SKM-1 (cell line): ENCODE data around the gene TUBB2A.
A peak's percentile ranks its signal among the peaks of the same experiment; 100 is the strongest.
"Not testable (repeated sequence)": the region's sequence is repeated elsewhere in the genome, so short reads cannot be mapped to it uniquely, and the experiment has no call there.

Experiments
- DNase-seq: peaks from one replicate; lab custom pipeline; 2025; ENCODE audit not compliant: unreplicated experiment; lab: John Stamatoyannopoulos, UW

The TUBB2A gene

DNA sequence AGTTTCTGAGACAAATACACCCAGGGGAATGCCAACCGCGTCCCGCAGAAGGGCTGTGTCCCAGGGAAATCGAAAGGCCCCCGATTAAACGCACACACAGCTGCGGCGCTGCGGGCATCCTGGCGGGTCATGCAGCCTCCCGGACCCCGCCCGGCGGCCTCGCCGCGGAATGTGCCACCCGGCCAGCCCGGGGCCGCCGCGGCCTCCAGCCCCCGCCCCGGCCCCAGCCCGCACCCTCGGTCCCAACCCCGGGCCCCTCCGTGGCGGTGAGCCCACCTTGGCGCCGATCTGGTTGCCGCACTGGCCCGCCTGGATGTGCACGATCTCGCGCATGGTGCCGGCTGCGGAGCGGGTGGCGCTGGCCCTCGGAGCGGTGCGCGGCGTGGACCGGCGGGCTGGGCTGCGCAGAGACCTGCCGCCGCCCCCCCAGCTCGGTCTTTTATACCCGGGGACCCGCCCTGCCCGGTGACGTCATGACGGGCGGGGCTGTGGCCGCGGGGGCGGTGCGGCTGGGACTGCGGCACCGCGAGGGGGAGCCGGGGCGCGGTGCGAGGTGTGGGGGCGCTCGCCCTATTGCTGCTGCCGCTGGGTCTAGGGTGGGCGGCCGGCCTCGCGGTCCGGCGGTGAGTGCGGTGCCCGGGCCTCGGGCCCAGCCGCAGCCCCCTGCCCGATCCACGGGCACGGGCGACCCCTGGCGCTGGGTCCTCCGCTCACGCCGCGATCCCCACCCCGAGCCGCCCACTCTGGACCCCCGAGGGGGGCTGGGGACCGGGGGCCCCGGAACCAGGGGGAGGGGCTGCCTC, at the start of gene TUBB2A:
Gene TUBB2A, minus strand, starts transcription at position 414 of the 803 bp plus-strand sequence. Its CDS starts 81 bp downstream, at position 333.
- DNase-seq: peak; percentile 39

DNA sequence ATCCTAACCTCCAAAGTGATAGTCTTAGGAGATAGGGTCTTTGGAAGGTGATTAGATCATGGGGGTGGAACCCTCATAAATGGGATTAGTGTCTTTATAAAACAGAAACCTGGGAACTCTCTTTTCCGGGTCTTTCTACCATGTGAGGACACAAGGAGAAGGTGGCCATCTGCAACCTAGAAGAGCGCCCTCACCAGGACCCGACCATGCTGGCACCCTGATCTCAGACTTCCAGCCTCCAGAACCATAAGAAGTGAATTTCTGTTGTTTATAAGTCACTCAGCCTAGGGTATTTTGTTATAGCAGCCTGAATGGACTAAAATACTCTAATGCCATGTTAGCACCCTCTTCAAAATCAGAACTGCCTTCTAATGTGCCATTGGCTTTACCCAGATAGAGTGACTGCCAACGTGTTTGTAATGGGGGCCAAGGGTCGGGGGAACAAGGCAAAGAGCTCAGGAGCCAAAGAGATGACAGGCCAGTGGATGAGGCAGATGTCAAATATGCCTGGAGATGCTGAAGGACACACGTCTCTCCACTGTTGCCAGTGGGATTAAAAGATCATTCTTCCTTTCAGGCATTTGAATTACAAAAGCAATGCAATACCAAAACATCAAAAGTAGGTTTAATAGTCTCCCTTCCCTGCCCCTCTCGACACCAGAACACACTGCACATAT, 49.1 kb upstream of the TUBB2A start:
- no peak for DNase-seq

DNA sequence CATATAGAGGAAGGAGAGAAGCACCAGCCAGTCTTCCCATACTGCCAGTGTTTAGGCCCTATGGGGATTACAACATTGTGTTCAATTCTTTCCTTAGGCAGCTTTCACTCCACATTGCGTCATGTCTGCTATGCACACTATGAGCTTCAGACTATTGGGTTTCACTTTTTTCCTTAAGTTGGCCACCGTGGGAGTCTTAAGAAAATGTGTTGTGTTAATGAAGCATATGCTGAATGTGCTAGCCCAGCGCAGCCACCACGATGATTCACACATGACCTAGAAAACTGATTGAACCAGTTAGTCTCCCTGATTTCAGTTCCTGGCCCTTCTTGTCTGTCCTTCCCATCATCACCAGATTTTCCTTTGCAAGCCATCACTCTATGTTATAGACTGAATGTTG, 48.6 kb upstream of the TUBB2A start:
- no peak for DNase-seq

DNA sequence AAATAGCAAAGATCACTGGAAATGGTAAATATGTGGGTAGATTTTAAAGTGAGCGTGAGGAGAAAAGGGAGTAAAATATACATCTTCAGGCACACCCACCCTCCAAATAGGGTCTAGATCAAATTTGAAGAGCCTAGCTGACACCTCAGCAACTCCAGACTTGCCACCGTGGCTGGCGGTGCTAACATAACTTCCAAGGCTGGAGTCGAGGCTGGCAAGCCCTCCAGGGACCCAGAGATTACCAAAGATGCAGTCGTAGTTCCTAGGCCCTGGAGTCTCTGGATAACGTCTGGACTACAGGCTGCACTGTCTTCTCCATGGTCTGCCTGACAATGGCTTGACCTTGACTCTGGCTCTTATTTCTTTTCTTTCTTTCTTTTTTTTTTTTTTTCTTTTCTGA, 47.6 kb upstream of the TUBB2A start:
- no peak for DNase-seq

DNA sequence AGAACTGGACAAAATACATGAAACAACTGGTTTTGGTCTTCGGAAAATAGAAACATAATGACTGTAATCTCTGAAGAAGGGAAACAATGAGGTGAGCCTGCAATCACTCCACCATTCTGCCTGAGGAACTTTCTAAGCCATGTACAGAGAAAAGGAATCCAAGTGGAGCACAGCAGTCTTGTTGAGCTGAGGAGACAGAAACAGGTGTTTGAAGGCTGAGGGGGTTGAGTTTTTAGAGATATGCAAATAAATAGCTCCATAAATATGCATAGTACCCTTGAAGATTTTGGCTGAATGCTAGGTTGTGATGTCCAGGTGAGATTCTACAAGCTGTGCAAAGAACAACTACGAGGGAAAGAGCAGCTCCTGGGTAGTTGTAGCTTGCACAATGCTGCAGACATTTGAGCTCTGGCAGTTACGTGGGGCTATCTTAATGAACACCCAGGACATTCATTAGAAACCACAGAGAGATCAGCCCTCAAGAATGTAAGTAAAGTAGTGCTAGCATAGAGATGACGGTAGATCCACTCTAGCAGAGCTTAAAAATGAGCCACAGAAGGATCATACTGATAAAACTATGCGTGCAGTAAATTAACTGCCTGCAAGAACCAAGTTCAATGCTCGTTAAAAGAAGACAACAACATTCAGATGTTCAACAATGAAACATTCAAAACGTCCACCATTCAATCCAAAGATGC, 45.8 kb upstream of the TUBB2A start:
- DNase-seq: no peak

DNA sequence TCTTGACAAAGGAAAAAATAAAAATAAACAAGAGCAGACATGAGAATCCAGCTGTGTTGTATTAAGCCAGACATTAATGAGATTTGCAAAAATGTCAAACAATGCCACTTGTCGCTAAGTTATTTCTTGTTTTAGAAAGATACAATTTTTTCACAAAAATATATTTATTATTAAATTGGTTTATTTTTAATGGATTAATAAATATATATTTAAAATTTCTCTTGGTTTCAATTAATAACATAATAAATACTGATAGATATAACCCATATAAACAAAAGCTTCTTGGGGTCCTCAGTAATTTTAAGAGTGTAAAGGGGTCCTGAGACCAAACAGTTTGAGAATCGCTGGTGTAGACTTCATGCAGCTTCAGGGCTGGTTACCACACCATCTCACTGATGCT, 44.0 kb upstream of the TUBB2A start:
- DNase-seq: no peak

DNA sequence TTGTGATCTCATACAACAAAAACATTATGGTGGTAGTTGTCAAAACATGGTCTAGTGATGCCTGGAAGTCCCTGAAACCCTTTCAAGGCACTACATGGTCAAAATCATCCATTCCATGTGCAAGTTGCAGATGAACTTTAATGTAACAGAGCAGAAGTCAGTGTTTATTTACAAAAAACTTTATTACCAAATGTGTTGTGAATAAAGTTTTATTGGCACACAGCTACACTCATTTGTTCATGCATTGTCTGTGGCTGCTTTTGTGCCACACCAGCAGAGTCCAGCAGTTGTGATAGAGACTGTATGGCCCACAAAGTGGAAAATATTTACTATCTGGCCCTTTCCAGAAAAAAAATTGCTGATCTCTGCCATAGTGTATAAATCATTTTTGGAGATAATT, 43.3 kb upstream of the TUBB2A start:
- no peak for DNase-seq

DNA sequence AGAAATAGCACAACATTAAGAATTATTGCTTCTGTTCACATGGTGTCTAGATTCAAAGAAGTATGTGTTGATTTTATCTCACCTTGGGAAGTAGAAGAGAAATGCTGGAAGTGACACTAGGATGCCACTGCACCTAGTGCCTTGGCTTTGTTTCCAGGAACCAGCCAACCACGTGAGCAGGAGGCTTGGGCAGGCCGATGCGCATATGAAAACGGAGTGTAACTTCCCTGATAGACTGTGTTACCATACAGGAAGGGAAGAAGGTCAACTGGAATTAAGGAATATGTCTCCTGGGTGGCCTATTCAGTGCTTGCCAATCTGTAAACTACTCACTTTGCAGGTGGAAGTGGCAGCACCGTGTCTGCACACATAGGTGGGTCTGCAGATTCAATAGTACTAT, 42.0 kb upstream of the TUBB2A start:
- no peak for DNase-seq

DNA sequence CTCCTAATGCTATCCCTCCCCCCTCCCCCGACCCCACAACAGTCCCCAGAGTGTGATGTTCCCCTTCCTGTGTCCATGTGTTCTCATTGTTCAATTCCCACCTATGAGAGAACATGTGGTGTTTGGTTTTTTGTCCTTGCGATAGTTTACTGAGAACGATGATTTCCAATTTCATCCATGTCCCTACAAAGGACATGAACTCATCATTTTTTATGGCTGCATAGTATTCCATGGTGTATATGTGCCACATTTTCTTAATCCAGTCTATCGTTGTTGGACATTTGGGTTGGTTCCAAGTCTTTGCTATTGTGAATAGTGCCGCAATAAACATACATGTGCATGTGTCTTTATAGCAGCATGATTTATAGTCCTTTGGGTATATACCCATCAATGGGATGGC, 40.4 kb upstream of the TUBB2A start:
- DNase-seq: not testable (repeated sequence)

DNA sequence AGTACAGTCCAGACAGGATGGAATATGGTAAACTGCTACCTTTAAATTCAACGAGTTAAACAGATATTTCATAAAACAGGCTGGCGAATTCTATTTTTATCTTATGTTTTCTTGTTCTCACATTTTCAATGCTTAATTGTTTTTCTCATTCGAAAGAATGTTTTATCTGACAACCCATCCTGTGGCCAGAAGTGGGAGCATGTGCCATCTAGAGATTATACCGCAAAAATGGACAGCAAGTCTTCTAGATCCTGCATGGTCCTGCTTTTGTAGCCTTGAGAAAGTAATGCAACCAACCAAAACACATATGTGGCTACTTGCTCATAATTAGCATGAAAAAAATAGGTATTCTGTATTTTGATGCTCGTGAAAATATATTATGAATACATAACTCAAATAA, 39.4 kb upstream of the TUBB2A start:
- no peak for DNase-seq

DNA sequence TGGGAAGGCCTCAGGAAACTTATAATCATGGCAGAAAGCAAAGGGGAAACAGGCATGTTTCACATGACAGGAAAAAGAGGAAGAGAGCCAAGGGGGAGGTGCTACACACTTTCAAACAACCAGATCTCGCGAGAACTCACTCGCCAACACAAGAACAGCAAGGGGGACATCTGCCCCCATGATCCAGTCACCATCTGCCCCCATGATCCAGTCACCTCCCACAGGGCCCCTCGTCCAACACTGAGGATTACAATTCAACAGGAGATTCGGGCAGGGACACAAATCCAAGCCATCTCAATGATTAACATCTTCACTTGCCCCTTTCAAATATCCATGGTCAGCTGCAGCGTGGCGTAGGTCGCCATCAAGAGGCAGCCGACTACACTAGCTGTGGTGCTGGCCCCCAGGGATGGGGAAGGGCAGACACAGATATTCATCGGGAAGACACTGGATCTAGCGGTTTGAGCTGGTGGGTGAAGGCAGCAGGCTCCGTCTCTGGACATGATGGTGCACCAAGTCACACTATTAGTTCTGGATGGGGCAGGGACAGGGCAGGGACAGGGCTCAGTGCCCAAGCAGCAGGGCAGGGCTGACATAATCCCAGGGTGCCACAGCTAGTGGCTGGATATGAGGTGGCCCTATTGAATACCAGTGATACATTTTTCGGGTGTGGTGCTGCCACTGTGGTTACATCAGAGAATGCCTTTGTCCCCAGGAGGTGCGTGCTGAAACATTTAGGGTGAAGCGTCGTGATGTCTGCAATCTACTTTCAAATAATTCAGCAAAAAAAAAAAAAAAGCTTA, 38.6 kb upstream of the TUBB2A start:
- DNase-seq: no peak

DNA sequence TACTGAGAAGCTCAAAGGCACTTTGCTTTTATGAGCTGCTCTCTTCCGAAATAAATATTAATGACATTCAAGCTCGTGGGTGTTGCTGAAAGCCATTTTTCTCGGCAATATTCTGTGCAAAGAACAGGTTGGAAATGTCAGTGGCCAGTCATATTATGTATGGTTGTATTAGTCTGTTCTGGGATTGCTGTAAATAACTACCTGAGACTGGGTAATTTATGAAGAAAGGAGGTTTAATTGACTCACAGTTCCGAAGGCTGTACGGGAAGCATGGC, 38.0 kb upstream of the TUBB2A start:
- DNase-seq: no peak

DNA sequence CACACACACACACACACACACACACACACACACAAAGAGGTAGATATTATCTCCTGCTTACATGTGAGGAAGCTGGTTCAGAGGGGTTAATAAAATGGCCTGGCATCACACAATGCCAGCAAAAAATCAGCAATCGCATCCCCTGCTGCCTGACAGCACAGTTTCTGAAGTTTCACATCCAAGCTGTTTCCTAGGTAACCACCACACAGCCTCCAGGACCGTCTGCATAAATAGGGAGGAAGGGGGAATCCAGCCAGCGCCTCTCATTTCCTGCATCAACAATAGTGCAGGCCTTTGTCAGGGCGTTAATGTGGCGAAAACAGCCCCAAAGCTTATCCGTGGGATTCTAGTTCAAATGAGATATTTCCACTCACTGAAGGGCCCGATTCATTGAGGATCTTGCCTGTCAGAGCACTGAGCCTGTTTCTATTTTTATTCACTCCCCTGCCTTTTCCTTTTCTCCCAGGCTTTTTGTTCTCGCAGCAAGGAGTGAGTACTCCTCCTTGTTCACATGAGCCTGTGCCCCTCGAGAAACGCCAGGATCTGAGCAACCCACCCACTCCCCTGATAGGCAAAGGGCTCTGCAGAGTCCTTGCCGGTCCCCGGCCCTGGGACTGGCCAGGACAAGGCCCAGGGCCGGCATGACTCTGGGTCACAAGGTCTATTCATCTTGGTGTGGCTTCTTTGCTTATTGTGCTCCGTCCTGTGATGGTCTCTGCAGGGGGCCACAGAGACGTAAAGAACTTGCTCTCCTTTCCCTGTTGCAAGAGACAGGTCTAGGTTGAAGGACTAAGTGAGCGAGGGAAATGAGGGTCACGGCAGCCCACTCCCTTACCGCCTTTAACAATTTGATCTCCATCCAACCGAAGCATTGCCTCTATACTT, 37.4 kb upstream of the TUBB2A start:
- DNase-seq: no peak

DNA sequence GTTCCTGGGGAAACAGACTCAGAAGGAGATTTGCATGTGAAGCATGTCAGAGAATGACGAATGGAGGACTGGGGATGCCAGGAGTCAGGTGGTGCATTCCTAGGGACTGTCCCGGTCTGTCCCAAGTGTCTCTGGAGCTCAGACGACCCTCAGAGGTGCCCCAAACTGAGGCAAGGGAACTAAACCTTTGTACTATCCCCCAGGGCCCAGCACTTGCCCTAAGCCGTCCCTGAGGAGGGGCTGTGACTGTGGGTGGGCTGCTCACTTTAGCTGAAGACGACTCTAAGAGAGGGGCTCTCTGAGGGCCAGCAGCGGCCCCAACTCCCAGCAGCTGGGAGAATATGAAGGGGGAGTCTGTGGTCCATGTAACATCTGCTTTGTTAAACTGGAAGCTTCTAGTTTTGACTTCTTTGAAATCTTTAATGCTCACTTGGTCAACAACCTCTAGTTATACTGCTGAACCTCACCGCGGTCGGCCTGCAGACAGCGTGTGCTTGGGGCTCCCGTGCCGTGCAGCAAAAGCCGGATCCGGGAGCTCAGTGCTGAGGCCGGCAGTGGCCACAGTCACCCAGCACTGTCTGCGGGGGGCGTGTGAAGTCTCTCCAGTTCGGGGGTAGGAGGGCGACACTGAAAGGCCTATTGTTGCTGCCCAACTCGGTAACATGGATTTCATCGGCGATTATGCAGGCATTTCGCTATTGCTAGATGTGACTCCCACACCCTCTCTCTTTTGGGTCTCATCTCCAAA, 35.9 kb upstream of the TUBB2A start:
- no peak for DNase-seq

DNA sequence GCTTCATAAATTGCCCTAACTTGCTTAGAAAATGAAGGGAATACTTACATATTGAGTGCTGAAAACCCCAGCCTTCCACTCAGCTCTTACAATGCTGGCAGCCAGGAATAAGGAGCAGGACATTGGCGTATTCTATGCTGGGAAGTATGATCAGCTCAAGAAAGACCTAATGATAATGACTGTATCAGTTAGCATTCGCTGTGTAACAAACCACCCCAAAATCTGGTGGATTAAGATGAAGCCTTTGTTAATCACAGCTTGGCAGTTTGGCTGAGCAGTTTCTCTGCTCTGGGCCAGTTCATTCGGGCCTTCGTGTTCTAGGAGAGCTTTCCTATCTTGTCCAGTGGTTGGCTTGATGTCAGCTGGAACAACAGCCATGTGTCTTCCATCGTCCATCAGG, 33.4 kb upstream of the TUBB2A start:
- DNase-seq: no peak

DNA sequence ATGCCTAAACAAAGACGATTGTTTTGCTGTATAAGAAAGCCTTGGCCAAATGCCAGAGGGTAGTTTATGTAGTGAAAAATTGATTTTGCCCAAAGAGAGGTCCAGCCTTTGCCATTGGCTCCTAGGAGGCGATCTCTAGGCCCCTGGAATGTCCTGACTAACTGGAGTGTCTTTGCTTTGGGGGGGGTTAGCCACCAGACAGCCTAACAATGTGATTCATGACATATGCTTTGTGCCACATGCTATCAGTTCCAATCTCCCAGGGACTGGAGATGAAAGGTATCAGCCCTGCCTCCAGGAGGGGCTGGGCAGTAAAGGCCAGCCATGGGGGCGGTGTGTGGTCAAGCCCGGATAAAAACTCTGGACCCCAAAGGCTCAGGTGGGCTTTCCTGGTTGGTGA, 32.7 kb upstream of the TUBB2A start:
- no peak for DNase-seq

DNA sequence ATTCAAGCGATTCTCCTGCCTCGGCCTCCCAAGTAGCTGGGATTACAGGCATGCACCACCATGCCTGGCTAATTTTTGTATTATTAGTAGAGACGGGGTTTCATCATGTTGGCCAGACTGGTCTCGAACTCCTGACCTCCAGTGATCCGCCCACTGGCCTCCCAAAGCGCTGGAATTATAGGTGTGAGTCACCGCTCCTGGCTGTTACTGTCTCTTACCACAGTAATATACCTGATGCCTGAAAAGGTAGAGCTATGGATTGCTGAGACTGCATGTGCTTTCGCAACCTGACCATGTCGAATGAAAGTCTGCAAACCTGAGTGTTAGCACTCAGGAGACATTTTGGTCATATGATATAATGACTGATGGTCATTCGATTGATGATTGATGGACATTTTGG, 31.8 kb upstream of the TUBB2A start:
- not testable (repeated sequence) for DNase-seq

DNA sequence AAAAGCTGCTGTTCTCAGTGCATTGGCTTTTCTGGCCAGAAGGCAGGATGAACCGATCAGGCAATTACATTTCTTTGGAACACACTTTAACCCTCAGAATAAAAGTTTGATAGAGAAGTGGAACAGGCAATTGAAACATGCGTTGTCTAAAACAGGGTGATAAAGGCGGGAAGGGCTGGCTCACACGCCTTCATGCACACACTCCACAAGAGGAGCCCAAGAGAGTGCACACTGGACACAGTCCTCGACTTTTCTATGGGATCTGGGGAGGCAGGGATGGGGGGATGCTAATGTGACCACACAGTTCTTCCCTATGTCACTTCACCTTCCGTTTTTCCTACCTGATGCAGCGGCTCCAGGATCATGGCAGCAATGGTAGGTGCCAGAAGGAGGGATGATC, 30.9 kb upstream of the TUBB2A start:
- no peak for DNase-seq

DNA sequence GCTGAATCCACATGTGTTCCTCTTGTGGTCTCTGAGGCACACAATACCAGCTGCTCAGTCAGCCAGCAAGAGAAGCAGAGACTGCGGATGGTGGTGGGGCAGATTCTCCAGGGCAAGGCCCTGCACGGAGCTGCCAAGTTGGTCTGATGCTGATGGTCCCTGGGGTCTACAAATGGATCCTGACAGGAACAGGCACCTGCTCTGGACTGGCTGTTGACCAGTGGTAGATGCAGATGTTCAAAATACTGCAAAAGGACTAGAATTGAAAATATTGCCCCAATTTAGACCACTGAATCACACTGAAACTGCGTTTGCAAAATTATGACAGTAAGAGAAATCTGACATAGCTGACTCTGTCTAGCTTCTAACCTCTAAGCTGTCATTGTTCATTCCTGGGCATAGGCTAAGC, 29.6 kb upstream of the TUBB2A start:
- DNase-seq: no peak

DNA sequence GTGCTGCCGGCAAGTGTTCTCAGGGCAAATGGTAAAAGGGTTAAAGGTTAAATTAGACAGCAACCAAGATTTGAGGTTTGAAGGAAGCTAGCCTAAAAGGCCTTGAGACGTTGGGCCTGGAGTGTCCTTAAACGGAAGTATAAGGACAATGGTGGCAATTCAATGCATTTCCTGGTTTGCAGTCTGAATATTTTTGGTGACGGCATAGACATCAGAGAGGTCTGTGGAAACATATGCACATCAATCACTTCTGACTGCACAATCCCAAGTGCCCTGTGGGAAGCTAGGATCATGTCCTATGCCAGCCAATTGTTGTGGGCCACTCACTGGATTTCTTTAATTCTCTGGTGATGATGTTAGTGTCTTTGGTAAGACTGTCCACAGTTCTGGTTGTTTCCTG, 25.7 kb upstream of the TUBB2A start:
- DNase-seq: no peak
